ENCODE data around the gene TNFRSF17. TPM values are rescaled to one million over a fixed set of nuclear protein-coding genes. Genes with fewer than 3 reads are reported as not detected.

Gene TNFRSF17
- total and polyA plus RNA-seq, 10 of the 15 experiments (the other 5 are each of a cell fraction or from before 2014, with no cell fraction given): 106 to 461 (median 179) TPM

GRCh38 chr16:11964761-11965551, at the start of gene TNFRSF17 (continued):
- TF ChIP-seq NFIC (IDR thresholded peaks at IDR 0.05; ENCODE audit: low read depth, low read length): peak; percentile 94
- no peak for TF ChIP-seq EZH2 (IDR thresholded peaks at IDR 0.05; ENCODE audit: borderline replicate concordance, control insufficient read depth, low read depth, low read length)
- TF ChIP-seq CBX5 (IDR thresholded peaks at IDR 0.05; ENCODE audit: low read depth): peak; percentile 91; the same call in 1 of the 2 replicates
- no peak; the same call in 1 of the 2 replicates for TF ChIP-seq RAD21 (IDR thresholded peaks at IDR 0.05; ENCODE audit: insufficient read depth, low read depth, low read length)
- TF ChIP-seq SMAD1 (IDR thresholded peaks at IDR 0.05; ENCODE audit: low read depth, partially characterized antibody): peak; percentile 68
- TF ChIP-seq MYC (IDR thresholded peaks at IDR 0.05; ENCODE audit: insufficient read depth, insufficient read length, insufficient replicate concordance, low read length, severe bottlenecking): no peak
- TF ChIP-seq GABPA (IDR thresholded peaks at IDR 0.05; ENCODE audit: low read depth): peak; percentile 53; the same call in 1 of the 2 replicates
- 0 out of 2 replicates have a peak, but pooled peaks have one; percentile 30 for TF ChIP-seq STAT1 (conservative IDR thresholded peaks at IDR 0.05)
- TF ChIP-seq SIN3A (IDR thresholded peaks at IDR 0.05; ENCODE audit: low read depth, low read length): 0 out of 2 replicates have a peak, but pooled peaks have one; percentile 16
- no peak for TF ChIP-seq ZZZ3 (IDR thresholded peaks at IDR 0.05; ENCODE audit: control insufficient read depth, insufficient read length, low read depth)
- peak; percentile 60 for TF ChIP-seq POLR2A (IDR thresholded peaks at IDR 0.05; ENCODE audit: low read depth, low read length)
- no peak; the same call in 1 of the 2 replicates for TF ChIP-seq RCOR1 (conservative IDR thresholded peaks at IDR 0.05; ENCODE audit: low read depth, low read length)
- no peak for TF ChIP-seq HDAC6 (IDR thresholded peaks at IDR 0.05; ENCODE audit: unreplicated experiment)
- TF ChIP-seq ZBTB4 (CRISPR knock-in tag; IDR thresholded peaks at IDR 0.05): no peak
- no peak; a peak in 1 of 4 replicates for TF ChIP-seq ETV6 (conservative IDR thresholded peaks at IDR 0.05 in 1 of 2, IDR thresholded peaks at IDR 0.05 in 1 of 2; ENCODE audit: borderline replicate concordance in 1 of 2, low read depth in 1 of 2)
- TF ChIP-seq IKZF1 (conservative IDR thresholded peaks at IDR 0.05): peak; percentile 82
- peak; percentile 37; the same call in 1 of the 2 replicates for TF ChIP-seq RB1 (IDR thresholded peaks at IDR 0.05; ENCODE audit: borderline replicate concordance)
- TF ChIP-seq E2F8 (IDR thresholded peaks at IDR 0.05; ENCODE audit: low read depth, partially characterized antibody): no peak
- TF ChIP-seq SRF (IDR thresholded peaks at IDR 0.05; ENCODE audit: low read depth in 2 of 2, low read length in 2 of 2): 0 out of 4 replicates have a peak, but pooled peaks of 1 of the 2 experiments have one; percentile 1
- TF ChIP-seq KAT2A (conservative IDR thresholded peaks at IDR 0.05; ENCODE audit: control insufficient read depth, low read depth, low read length): no peak
- no peak for TF ChIP-seq ZBTB33 (IDR thresholded peaks at IDR 0.05)
